Measurements from ENCODE around the gene TSHZ2.
"Not testable (repeated sequence)": the region's sequence is repeated elsewhere in the genome, so short reads cannot be mapped to it uniquely, and the experiment has no call there.

The TSHZ2 gene

GRCh38 chr20:53490620-53491019 lies 518.5 kb downstream of the TSHZ2 start:
- H3K4me3 Mint-ChIP-seq = no peak overlapping the region
- no peak for DNase-seq
- H3K9me3 Mint-ChIP-seq = no peaks in the 10 kb centered on the region
- H3K36me3 Mint-ChIP-seq (ENCODE audit: low read depth) = no peaks in the 10 kb centered on the region
- H3K27ac Mint-ChIP-seq = no peak overlapping the region
- peaks cover 25% of the 10 kb centered on the region for H3K4me1 Mint-ChIP-seq (ENCODE audit: low read depth)
- H3K27me3 Mint-ChIP-seq = no peaks in the 10 kb centered on the region

DNA sequence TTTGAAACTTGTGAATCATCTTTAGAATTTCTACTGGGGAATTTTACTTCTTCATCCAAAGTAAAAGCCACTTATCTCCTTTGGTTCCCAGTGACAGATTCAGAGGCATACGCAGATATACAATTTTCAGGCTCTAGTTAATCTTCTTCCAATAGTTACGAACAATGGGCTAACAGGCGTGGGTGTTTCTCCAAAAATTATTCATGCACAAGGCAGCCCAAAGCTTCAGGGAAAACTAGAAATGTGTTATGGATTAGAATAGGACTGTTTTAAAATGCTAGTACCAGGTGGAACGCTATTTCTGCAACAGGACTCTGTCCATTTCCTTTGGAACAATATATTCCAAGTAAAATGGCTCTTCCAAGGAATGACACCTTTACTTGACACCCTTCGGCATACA lies 519.3 kb downstream of the TSHZ2 start:
- no peaks in the 10 kb centered on the region for H3K9me3 Mint-ChIP-seq
- no peak overlapping the region for H3K4me3 Mint-ChIP-seq
- DNase-seq = no peak
- H3K4me1 Mint-ChIP-seq (ENCODE audit: low read depth) = peaks cover 25% of the 10 kb centered on the region
- H3K27me3 Mint-ChIP-seq = no peaks in the 10 kb centered on the region
- H3K36me3 Mint-ChIP-seq (ENCODE audit: low read depth) = no peaks in the 10 kb centered on the region
- peak overlapping the region; percentile 73 for H3K27ac Mint-ChIP-seq

- DNase-seq = no peak
- Mint-ChIP-seq H3K4me1 (ENCODE audit: low read depth) (peaks cover 25% of the 10 kb centered on the region), H3K9me3 (no peaks in the 10 kb centered on the region), H3K27me3 (peaks cover under 1% of the 10 kb centered on the region), H3K36me3 (ENCODE audit: low read depth) (no peaks in the 10 kb centered on the region), H3K27ac (peak overlapping the region; percentile 36), H3K4me3 (no peak overlapping the region)
These were observed 520.1 kb downstream of the TSHZ2 start for GRCh38 chr20:53492212-53492611.

DNA sequence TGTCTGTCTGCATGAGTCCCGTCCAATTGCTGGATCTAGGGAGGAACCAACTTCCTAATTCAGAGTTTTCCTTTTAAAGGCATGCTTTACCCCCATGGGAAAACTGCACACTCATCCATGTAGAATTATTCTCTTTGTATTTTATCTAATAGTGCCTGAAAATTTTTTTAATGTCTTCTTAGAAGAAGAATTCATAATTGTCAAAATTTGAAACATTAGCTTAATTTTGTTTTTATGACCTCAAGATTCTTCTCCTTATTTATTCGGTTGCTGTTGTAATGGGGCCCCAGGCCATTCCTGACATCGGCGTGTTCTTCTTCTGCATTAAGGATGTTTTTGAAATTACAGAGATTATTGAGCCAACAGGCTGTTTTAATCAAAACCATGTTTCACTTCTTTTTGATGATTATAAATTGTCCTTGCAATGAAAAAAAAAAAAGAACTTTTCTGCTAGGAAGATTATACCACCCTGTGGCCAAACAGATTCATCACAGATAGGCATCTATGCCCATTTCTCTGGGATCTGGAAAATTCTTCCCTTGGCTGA lies 521.2 kb downstream of the TSHZ2 start:
- Mint-ChIP-seq H3K4me1 (ENCODE audit: low read depth) (peaks cover 25% of the 10 kb centered on the region), H3K9me3 (no peaks in the 10 kb centered on the region), H3K27ac (no peak overlapping the region), H3K4me3 (no peak overlapping the region), H3K27me3 (peaks cover 7% of the 10 kb centered on the region), H3K36me3 (ENCODE audit: low read depth) (no peaks in the 10 kb centered on the region)
- DNase-seq = no peak

DNA sequence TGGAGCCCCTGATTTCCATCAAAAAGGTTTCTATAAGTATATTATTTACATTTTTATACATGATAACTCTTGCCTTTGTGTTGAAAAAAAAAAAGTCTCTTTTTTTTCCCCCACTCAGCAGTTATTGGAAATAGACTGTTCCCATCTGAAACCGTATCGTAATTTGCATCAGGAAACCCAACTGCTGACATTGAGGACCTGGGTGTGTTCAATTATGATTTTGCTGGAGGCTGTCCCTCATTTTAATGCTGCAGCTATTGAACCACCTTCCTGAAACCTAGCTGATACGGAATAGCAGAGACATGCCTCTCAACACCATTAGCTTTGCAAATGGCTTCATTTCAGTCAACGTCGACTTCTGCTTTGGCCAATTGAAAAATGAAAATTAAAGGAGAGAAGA lies 522.6 kb downstream of the TSHZ2 start:
- Mint-ChIP-seq H3K4me1 (ENCODE audit: low read depth) (peaks cover 25% of the 10 kb centered on the region), H3K27me3 (peaks cover 7% of the 10 kb centered on the region)
- no peak for DNase-seq

GRCh38 chr20:53495398-53496092 lies 523.4 kb downstream of the TSHZ2 start:
- Mint-ChIP-seq H3K4me3 (no peak overlapping the region), H3K4me1 (ENCODE audit: low read depth) (peaks cover 20% of the 10 kb centered on the region), H3K9me3 (no peaks in the 10 kb centered on the region), H3K27ac (no peak overlapping the region), H3K27me3 (peaks cover 7% of the 10 kb centered on the region), H3K36me3 (ENCODE audit: low read depth) (no peaks in the 10 kb centered on the region)
- DNase-seq = no peak

More for the DNA sequence above, 522.6 kb downstream of the TSHZ2 start:
- Mint-ChIP-seq H3K36me3 (ENCODE audit: low read depth) (no peaks in the 10 kb centered on the region), H3K27ac (no peak overlapping the region), H3K9me3 (no peaks in the 10 kb centered on the region), H3K4me3 (no peak overlapping the region)

GRCh38 chr20:53497246-53497645 lies 525.1 kb downstream of the TSHZ2 start:
- Mint-ChIP-seq H3K4me1 (ENCODE audit: low read depth) (peaks cover 3% of the 10 kb centered on the region), H3K27me3 (peaks cover 7% of the 10 kb centered on the region), H3K36me3 (ENCODE audit: low read depth) (no peaks in the 10 kb centered on the region), H3K9me3 (no peaks in the 10 kb centered on the region), H3K4me3 (no peak overlapping the region), H3K27ac (no peak overlapping the region)
- no peak for DNase-seq

DNA sequence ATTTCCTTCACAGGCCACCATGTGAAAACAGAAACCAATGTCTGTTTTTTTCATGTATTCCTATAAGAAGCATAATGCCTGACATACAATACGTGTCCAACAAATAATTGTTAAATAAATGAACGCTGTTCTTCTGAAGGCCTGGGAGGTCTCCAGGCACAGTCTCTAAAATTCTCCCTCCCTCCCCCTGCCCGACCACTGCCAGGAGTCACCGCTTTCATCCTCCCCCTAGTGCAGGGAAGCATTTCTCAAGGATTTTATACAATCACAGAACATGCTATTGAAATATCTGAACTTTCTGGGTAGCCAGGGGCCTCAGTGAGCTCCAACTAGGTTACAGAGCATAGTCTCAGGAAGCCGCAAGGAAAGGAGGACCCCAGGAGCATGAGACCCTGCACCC lies 526.2 kb downstream of the TSHZ2 start:
- Mint-ChIP-seq H3K4me1 (ENCODE audit: low read depth) (no peaks in the 10 kb centered on the region), H3K27me3 (peaks cover 9% of the 10 kb centered on the region), H3K36me3 (ENCODE audit: low read depth) (no peaks in the 10 kb centered on the region), H3K4me3 (no peak overlapping the region), H3K9me3 (no peaks in the 10 kb centered on the region), H3K27ac (no peak overlapping the region)
- no peak for DNase-seq

DNA sequence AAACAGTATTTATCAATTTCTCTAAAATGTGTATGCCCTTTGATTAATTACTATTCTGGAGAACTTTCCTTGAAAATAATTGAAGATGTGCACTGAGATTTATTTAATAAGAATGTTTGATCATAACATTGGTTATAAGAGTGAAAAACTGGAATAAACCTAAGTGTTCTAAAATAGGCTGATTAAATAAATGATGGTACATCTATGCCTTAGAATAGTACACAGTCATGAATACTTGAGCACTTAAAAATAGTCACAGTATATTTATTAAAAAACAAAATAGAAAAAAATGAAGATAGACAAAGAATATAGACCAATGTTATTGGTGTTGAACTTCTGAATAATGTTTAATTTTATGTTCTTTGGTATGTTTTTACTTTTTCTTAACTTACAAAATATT lies 528.5 kb downstream of the TSHZ2 start:
- no peaks in the 10 kb centered on the region for H3K4me1 Mint-ChIP-seq (ENCODE audit: low read depth)
- H3K27me3 Mint-ChIP-seq = peaks cover 9% of the 10 kb centered on the region

DNA sequence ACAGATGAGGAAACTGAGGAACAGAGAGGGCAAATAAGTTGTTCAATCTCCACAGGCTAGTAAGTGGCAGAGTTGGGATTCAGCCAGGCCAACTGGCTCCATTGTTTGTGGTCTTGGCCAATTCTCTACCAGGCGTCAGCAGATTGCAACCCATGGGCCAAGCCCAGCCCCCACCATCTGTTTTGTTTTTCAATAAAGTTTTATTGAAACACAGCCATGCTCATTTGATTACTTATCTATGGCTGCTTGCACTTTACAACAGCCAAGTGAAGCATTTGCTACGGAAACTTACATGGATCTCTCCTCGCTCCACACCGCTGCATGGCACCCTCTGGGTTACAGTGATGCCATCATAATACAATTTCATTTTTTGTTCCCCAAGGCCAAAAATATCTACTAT lies 530.7 kb downstream of the TSHZ2 start:
- DNase-seq = no peak
- no peaks in the 10 kb centered on the region for H3K4me1 Mint-ChIP-seq (ENCODE audit: low read depth)
- H3K27ac Mint-ChIP-seq = no peak overlapping the region
- no peaks in the 10 kb centered on the region for H3K36me3 Mint-ChIP-seq (ENCODE audit: low read depth)
- H3K4me3 Mint-ChIP-seq = no peak overlapping the region
- peaks cover 6% of the 10 kb centered on the region for H3K27me3 Mint-ChIP-seq
- H3K9me3 Mint-ChIP-seq = no peaks in the 10 kb centered on the region

More for the DNA sequence above, 528.5 kb downstream of the TSHZ2 start:
- Mint-ChIP-seq H3K36me3 (ENCODE audit: low read depth) (no peaks in the 10 kb centered on the region), H3K4me3 (no peak overlapping the region), H3K27ac (no peak overlapping the region), H3K9me3 (no peaks in the 10 kb centered on the region)
- DNase-seq = no peak

DNA sequence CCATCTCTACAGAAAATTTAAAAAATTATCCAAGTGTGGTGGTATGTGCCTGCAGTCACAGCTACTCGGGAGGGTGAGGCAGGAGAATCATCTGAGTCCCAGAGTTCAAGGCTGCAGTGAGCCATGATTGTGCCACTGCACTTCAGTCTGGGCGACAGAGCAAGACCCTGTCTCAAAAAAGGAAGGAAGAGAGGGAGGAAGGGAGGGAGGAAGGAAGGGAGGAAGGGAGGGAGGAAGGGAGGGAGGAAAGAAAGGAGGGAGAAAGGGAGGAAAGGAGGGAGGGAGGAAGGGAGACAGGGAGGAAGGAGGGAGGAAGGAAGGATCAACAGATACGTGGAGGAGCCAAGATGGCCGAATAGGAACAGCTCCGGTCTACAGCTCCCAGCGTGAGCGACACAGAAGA lies 531.4 kb downstream of the TSHZ2 start:
- no peak for DNase-seq
- Mint-ChIP-seq H3K4me3 (no peak overlapping the region), H3K36me3 (ENCODE audit: low read depth) (no peaks in the 10 kb centered on the region), H3K27me3 (peaks cover 3% of the 10 kb centered on the region), H3K9me3 (no peaks in the 10 kb centered on the region), H3K4me1 (ENCODE audit: low read depth) (no peaks in the 10 kb centered on the region), H3K27ac (no peak overlapping the region)

DNA sequence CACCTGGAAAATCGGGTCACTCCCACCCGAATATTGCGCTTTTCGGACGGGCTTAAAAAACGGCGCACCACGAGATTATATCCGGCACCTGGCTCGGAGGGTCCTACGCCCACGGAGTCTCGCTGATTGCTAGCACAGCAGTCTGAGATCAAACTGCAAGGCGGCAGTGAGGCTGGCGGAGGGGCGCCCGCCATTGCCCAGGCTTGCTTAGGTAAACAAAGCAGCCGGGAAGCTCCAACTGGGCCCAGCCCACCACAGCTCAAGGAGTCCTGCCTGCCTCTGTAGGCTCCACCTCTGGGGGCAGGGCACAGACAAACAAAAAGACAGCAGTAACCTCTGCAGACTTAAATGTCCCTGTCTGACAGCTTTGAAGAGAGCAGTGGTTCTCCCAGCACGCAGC lies 531.9 kb downstream of the TSHZ2 start:
- not testable (repeated sequence) for H3K4me3 Mint-ChIP-seq

DNA sequence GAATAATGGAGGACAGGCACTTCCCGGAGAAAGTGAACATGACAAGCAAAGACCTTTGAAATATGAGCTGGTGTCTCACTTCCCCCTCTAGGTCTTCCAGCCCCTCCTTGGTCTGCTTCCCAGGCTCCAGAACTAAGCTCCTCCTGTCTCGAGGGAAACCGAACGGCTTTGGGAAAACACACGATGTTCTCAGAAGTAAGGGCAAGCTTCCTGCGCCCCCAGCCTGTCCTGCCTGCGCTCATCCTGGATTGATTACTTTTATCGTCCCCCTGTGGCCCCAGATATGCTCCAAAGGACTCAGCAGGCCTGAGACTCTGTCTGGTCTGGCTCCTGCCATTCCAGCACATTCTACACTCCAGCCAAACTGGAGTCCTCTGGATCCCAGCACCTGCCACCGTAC lies 538.1 kb downstream of the TSHZ2 start:
- no peak for DNase-seq

More for the DNA sequence above, 531.9 kb downstream of the TSHZ2 start:
- H3K27ac Mint-ChIP-seq; H3K36me3 Mint-ChIP-seq (ENCODE audit: low read depth); DNase-seq; H3K4me1 Mint-ChIP-seq (ENCODE audit: low read depth); H3K27me3 Mint-ChIP-seq; H3K9me3 Mint-ChIP-seq: not testable (repeated sequence)

DNA sequence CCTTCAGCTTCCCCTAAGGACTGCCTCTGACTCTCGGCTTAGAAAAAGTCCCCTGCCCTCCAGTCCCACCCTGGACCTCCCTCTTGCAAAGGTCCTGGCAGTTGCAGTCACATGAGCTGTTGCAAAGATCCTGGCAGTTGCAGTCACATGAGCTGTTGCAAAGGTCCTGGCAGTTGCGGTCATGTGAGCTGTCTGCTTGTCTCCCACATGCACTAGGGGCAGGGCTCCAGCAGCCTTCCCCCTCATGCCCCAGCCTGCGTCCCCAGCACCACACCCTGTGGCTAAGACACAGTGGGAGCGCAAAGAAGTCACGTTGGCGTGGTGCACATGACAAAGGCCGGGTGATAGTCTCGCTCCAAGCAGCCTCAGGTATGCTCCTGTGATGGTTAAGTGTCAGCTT lies 538.5 kb downstream of the TSHZ2 start:
- Mint-ChIP-seq H3K27ac (no peak overlapping the region), H3K4me1 (ENCODE audit: low read depth) (no peaks in the 10 kb centered on the region), H3K4me3 (no peak overlapping the region), H3K36me3 (ENCODE audit: low read depth) (no peaks in the 10 kb centered on the region), H3K9me3 (no peaks in the 10 kb centered on the region), H3K27me3 (no peaks in the 10 kb centered on the region)
- DNase-seq = no peak

More for the DNA sequence above, 538.1 kb downstream of the TSHZ2 start:
- Mint-ChIP-seq H3K4me3 (no peak overlapping the region), H3K9me3 (no peaks in the 10 kb centered on the region), H3K27me3 (no peaks in the 10 kb centered on the region), H3K36me3 (ENCODE audit: low read depth) (no peaks in the 10 kb centered on the region), H3K27ac (no peak overlapping the region), H3K4me1 (ENCODE audit: low read depth) (no peaks in the 10 kb centered on the region)

GRCh38 chr20:53512076-53512475 lies 539.9 kb downstream of the TSHZ2 start:
- Mint-ChIP-seq H3K27ac (no peak overlapping the region), H3K36me3 (ENCODE audit: low read depth) (no peaks in the 10 kb centered on the region), H3K4me3 (no peak overlapping the region), H3K9me3 (no peaks in the 10 kb centered on the region), H3K4me1 (ENCODE audit: low read depth) (no peaks in the 10 kb centered on the region), H3K27me3 (no peaks in the 10 kb centered on the region)
- no peak for DNase-seq

- no peak overlapping the region for H3K4me3 Mint-ChIP-seq
- no peaks in the 10 kb centered on the region for H3K27me3 Mint-ChIP-seq
- no peak overlapping the region for H3K27ac Mint-ChIP-seq
- H3K9me3 Mint-ChIP-seq = no peaks in the 10 kb centered on the region
- no peaks in the 10 kb centered on the region for H3K4me1 Mint-ChIP-seq (ENCODE audit: low read depth)
- H3K36me3 Mint-ChIP-seq (ENCODE audit: low read depth) = no peaks in the 10 kb centered on the region
- DNase-seq = no peak
These were observed 541.0 kb downstream of the TSHZ2 start for GRCh38 chr20:53513168-53513488.

Measured in activated T-cell treated with anti-CD3 and anti-CD28 coated beads, Interleukin-2, amount 50 U/mL, for 24 hours (primary cell).